H1 (cell line): Measurements from ENCODE around the gene SH3PXD2A. TPM values are rescaled to one million over a fixed set of nuclear protein-coding genes. Genes with fewer than 3 reads are reported as not detected.

ENCODE experiments used
- CBX8 ChIP-seq: fragments of 300-800, 300-1000 bp; sonication (generic); IDR thresholded peaks from 2 replicates; pipeline ENCODE4 v1.7.1; 2016; ENCODE audit warnings: low read depth, low read length, borderline replicate concordance
- EZH2 ChIP-seq: fragments of 200-600 bp; sonication (generic); IDR thresholded peaks from 2 replicates; pipeline ENCODE4 v1.7.1; 2012; ENCODE audit warnings: low read depth, mild to moderate bottlenecking, moderate library complexity, low read length, inconsistent platforms; ENCODE audit not compliant: severe bottlenecking
- GTF2F1 ChIP-seq: IDR thresholded peaks from 2 replicates; pipeline ENCODE4 v1.6.1; 2012; ENCODE audit warnings: low read depth, low read length, improper control_type of control experiment, borderline replicate concordance
- HDAC2 ChIP-seq, 2 experiments: fragments of 300-600 bp in 1 of 2; sonication (generic) in 1 of 2; IDR thresholded peaks; 2 replicates each; pipeline ENCODE4 v1.6.1; 2011 to 2012; ENCODE audit warnings: low read depth in 2 of 2, low read length in 2 of 2, mild to moderate bottlenecking in 2 of 2, moderate library complexity in 2 of 2, borderline replicate concordance in 1 of 2, inconsistent platforms in 1 of 2
- SP2 ChIP-seq: IDR thresholded peaks from 2 replicates; pipeline ENCODE4 v1.6.1; 2012; ENCODE audit warnings: mild to moderate bottlenecking, low read length, inconsistent platforms
- TCF12 ChIP-seq: IDR thresholded peaks from 2 replicates; pipeline ENCODE4 v1.6.1; 2011; ENCODE audit warnings: low read depth, mild to moderate bottlenecking, low read length
- polyA plus RNA-seq, 7 experiments: library from polyadenylated mRNA; depleted of rRNA in 3 of 7; stranded (reverse) in 5 of 7; unstranded in 2 of 7; fragments of >200 nt in 5 of 7; fragments of 200-250 nt in 2 of 7; gene quantifications; 1 replicate in 5 of 7; 2 replicates in 1 of 7; 4 replicates in 1 of 7; pipeline versions ENCODE4 v1.2.1 to v1.2.3, GENCODE V29; 2011 to 2013; ENCODE audit warnings: missing spikeins in 2 of 7, mixed read lengths in 2 of 7
- total RNA-seq: library from RNA; stranded (reverse); fragmentation: NEBNext Ultra II Directional; extraction: Animal tissue kit (Norgen Biotek cat#: 25700); gene quantifications from 2 replicates; pipeline ENCODE4 v1.2.1, GENCODE V29; 2021

The SH3PXD2A gene
- total and polyA plus RNA-seq, 2 of the 8 experiments (the other 6 are each of a cell fraction or from before 2014, with no cell fraction given), result 5.4 to 16.3 TPM

- TF ChIP-seq CBX8 (no peak), SP2 (no peak), EZH2 (no peak), HDAC2 (IDR thresholded peaks at IDR 0.05; ENCODE audit: borderline replicate concordance in 1 of 2, low read depth in 2 of 2, low read length in 2 of 2) (no peak), GTF2F1 (no peak), TCF12 (no peak)
These were observed 235.0 kb downstream of the SH3PXD2A start (continued) for GRCh38 chr10:103620352-103620740.
